ENCODE results near the gene EPHB2.
"Not testable (repeated sequence)": the region's sequence is repeated elsewhere in the genome, so short reads cannot be mapped to it uniquely, and the experiment has no call there.

The EPHB2 gene

DNA sequence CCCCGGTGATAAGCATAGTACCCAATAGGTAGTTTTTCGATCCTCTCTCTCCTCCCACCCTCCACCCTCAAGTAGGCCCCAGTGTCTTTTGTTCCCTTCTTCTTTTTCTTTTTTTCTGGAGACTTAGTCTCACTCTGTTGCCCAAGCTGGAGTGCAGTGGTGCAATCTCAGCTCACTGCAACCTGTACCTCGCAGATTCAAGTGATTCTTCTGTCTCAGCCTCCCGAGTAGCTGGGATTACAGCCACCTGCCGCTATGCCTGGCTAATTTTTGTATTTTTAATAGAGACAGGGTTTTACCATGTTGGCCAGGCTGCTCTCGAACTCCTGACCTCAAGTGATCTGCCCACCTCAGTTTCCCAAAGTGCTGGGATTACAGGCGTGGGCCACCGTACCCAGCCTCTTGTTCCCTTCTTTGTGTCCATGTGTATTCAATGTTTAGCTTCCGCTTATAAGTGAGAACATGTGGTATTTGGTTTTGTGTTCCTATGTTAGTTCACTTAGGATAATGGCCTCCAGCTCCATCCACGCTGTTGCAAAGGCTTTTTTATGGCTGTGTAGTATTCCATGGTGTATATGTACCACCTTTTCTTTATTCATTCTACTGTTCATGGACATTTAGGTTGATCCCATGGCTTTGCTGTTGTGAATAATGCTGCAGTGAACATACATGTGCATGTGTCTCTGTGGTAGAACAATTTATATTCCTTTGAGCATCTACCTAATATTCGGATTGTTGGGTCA lies 133.0 kb downstream of the EPHB2 start:
- not testable (repeated sequence) for DNase-seq

DNA sequence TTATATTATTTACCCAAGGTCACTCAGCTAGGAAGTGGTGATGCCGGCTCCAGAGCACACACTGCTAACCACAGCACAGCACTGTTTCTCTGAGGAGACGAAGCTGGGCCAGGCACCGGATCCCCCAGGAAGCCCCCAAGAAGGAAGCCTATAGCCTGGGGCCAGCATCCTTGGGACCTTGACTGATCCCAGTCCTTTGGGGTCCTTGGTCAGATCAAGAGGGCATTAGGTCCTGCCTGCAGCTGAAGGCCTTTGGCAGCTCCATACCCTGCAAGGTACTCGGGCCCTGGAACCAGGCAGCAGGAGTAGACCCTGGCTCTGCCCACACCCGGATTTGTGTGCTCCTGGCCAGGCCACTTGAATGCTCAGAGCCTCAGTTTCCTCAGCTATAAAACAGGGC lies 134.0 kb downstream of the EPHB2 start:
- no peak for DNase-seq

DNA sequence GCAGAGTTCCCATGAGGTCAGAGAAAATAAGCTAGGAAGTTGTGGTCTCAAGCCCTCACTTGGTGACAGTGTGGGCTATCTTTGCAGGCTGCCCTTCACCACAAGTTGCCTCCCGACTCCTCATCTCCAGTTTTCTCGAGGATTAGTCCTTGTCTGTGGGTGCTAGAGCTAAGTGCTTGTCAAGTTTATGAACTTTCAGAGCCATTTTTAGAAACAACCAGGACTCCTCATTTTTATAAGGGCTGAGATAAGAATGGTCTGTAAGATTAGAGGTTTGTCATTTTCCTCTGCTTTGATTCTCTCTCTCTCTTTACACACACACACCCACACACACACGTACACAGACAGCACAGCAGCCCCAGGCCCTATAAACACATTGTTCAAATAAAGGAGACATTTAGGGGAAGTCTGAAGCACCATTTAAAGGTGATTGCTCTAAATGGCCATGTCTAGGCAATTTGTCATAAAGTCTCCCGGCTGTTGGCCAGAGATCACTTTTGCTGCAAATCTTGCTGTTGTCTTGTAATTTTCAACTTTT lies 134.8 kb downstream of the EPHB2 start:
- no peak for DNase-seq

DNA sequence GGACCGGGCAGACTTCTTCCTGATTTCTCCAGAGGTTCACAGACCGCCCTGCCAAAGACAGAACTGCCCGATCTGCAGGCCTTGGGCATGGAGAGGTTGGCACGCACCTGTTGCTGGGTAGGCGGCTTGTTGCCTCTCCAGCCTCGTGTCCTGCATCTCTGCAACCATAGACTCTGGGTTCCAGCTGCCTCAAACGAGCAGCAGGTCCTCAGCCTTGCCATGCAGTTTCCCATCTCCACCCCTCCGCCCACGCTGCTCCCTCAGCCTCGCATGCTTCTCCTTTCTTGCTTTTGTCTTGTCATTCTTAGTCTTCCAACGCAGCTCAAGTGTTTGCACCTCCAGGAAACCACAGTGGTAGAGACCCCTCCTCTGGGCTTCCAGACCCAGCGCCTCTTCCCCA lies 135.8 kb downstream of the EPHB2 start:
- no peak for DNase-seq

GRCh38 chr1:22847249-22847648 lies 136.6 kb downstream of the EPHB2 start:
- DNase-seq, result no peak

DNA sequence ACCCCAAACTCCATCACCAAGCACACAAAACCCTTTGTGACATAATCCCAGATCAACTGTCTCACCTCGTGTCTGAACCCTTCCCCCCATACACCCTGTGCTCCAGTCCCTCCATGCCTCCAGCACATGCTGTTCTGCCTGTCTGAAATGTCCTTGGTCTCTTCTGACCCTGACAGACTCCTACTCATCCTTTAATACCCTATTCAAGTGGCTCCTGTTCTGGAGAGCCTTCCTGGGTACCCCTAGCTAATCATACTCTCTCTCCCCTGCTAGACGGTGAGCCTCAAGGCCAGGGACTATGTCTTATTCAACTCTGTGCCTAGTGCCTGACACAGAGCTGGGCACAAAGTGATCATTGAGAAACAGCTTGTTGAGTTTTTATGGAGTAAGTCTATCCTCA lies 137.1 kb downstream of the EPHB2 start:
- no peak for DNase-seq

DNA sequence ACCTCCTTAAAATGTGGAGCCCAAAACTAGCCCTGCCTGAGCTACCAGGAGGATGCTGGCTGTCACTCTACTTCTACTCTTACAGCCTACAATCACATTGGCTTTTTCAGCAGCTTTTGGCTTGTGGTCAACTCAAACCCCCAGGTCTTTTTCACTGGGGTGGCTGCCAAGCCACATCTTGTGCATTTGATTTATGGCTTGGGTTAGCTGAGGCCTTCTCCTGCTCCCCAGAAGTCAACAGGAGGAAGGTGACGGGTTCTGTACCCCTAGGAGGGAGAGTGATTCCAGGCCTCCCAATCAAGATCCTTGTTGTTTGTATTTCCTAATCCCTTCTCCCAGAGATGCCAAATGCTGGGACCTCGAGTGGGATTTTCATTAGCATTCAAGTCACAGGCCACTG lies 137.8 kb downstream of the EPHB2 start:
- DNase-seq, result no peak

- DNase-seq, result no peak
These were observed 139.1 kb downstream of the EPHB2 start for GRCh38 chr1:22849770-22850169.

- no peak for DNase-seq
These were observed 139.6 kb downstream of the EPHB2 start for GRCh38 chr1:22850281-22850680.

GRCh38 chr1:22850681-22851080 lies 140.0 kb downstream of the EPHB2 start:
- no peak for DNase-seq

DNA sequence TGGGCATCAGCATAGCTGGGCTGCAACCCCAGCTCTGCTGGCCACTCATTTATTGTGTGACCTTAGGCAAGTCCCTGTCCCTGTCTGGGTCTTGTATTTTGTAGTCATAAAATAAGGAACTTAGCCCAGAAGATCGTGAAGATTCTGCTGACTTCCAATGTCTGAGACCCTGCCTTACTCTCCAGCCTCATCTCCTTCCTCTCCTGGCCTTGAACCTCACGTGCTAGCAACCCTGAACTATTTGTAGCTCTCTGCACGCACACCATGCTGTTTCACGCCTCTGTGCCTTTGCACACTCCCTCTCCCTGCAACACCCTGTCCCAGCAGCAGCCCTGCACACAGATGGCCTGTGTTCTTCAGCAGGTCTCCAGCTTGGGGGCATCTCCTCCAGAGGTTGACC lies 140.9 kb downstream of the EPHB2 start:
- no peak for DNase-seq

- no peak for DNase-seq
These were observed 141.6 kb downstream of the EPHB2 start for GRCh38 chr1:22852144-22852655.

GRCh38 chr1:22853651-22854185 lies 143.1 kb downstream of the EPHB2 start:
- DNase-seq, result no peak

GRCh38 chr1:22854688-22855565 lies 144.3 kb downstream of the EPHB2 start:
- DNase-seq, result no peak

DNA sequence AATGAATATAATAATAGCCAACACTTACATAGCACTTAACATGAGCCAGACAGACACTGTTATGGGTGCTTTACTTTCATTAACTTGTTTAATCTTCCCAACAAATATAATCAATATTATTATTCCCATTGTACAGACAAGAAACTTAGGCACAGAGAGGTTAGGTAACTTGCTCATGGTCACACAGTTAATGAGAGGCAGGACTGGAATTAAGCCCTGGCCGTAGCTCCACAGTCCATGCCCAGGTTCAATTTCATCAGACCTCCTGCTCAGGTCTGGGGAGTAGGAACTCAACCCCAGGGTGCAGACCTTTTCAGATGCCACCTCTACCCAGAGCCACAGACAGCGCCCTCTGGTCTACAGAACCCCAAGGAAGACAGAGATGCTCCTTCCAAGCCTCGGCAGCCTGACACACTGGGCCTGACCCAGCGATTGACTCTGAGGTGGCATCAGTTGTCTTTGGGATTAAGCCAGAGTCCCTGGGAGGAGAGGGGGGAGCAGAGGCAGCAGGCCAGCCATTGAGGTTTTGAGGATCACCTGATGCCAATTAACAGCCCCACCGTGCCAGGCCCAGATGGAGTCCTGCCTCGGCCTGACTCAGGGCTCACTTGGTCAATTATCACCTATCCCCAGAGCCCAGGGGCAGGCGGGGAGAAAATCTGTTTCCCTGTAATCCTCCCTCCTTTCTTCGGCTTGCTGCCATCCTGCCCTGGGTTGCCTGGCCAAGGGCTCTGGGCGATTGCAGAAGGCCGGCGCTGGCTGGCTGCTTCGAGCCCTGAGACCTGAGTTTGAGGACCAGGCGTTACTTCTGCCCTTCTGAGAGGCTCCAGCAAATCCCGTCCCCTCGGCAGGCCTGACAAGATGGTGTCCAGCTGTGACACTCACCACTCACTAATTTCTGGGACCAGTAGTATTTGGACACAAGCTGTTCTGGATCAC lies 145.3 kb downstream of the EPHB2 start:
- DNase-seq, result no peak

- no peak for DNase-seq
These were observed 147.0 kb downstream of the EPHB2 start for GRCh38 chr1:22857661-22858060.

GRCh38 chr1:22860414-22860800 lies 149.8 kb downstream of the EPHB2 start:
- DNase-seq, result no peak

DNA sequence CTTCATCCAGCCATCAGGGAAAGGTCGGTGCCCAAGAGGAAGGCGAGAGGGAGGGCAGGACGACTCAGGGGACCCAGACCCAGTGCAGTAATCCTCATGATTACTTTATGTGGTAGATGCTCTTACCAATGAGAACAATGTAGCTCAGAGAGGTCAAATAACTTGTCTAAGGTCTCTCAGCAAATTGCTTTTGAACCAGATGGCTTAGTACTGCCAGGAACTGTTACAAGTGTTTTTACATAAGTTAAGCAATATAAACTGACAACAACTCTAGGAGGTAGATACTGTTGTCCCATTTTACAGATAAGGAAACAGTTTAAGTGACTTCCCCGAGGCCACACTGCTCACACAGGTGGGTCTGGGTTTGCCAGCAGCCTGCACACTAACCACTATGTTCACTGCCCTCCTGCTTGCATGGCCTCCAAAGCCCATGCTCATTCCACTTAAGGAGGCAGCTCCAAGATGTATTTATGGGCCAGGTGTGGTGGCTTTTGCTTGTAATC lies 150.3 kb downstream of the EPHB2 start:
- no peak for DNase-seq

GRCh38 chr1:22861764-22862440 lies 151.3 kb downstream of the EPHB2 start:
- no peak for DNase-seq

- DNase-seq, result no peak
These were observed 152.1 kb downstream of the EPHB2 start for GRCh38 chr1:22862752-22863151.

DNA sequence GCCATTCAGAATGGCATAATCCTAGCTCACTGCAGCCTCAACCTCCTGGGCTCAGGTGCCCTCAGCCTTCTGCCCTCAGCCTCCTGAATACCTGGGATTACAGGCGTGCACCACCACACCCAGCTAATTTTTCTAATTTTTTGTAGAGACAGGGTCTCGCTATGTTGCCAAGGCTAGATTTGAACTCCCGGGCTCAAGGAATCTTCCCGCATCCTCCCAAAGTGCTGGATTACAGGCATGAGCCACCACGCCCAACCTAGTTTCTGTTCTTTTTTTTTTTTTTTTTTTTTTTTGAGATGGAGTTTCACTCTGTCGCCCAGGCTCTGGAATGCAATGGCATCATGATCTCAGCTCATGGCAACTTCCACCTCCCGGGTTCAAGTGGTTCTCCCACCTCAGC lies 153.1 kb downstream of the EPHB2 start:
- no peak for DNase-seq

GRCh38 chr1:22864886-22865285 lies 154.2 kb downstream of the EPHB2 start:
- DNase-seq, result no peak

All from CD4-positive, alpha-beta T cell treated with Interleukin-4 for 1 hour (primary cell).